Caco-2 (cell line): Measurements from ENCODE around the gene CDKN2B. TPM values are rescaled to one million over a fixed set of nuclear protein-coding genes. Genes with fewer than 3 reads are reported as not detected.

Experiments
- BruUV-seq: library from RNA; stranded (reverse); fragments of 400-500 nt; replicated peaks from 2 replicates; lab custom pipeline; 2021; lab: Mats Ljungman, UMichigan
- CTCF ChIA-PET: fragments of 300-600 bp; sonication (Branson Sonifier 250); formaldehyde crosslinking; loops from one replicate; lab custom pipeline; 2022; ENCODE audit warnings: antibody characterized with exemption; lab: Charles Lee
- POLR2A ChIA-PET: fragments of 300-600 bp; sonication (Branson Sonifier 250); formaldehyde crosslinking; loops from one replicate; lab custom pipeline; 2022; ENCODE audit warnings: antibody characterized with exemption; lab: Charles Lee
- DNase-seq, 2 experiments: peaks; one replicate each; pipeline versions ENCODE4 v3.0.0 to v3.0.0-alpha.2; 2020 to 2022
- H3K27me3 ChIP-seq: replicated peaks from 2 replicates; pipeline ENCODE4 v1.6.0; 2011; ENCODE audit warnings: low read length; ENCODE audit not compliant: control insufficient read depth, insufficient read depth
- H3K36me3 ChIP-seq: 2 replicates; pipeline ENCODE4 v1.5.1; 2011; ENCODE audit warnings: low read length; ENCODE audit not compliant: control insufficient read depth, insufficient read depth
- H3K4me1 ChIP-seq: fragments of 250-450 bp; sonication (Bioruptor Pico); 2 replicates; pipeline ENCODE4 v1.5.1; 2020; ENCODE audit warnings: mild to moderate bottlenecking
- H3K4me3 ChIP-seq: 2 replicates; pipeline ENCODE4 v1.5.1; 2011; ENCODE audit warnings: low read depth, mild to moderate bottlenecking, control low read depth, low read length
- H3K9me3 ChIP-seq: fragments of 250-450 bp; sonication (Bioruptor Pico); 2 replicates; pipeline ENCODE4 v1.5.1; 2020; ENCODE audit warnings: mild to moderate bottlenecking, moderate library complexity
- H3K27ac Mint-ChIP-seq: one replicate; pipeline ENCODE4 v1.8.0; 2022; ENCODE audit warnings: mixed read lengths; ENCODE audit not compliant: unreplicated experiment
- H3K27me3 Mint-ChIP-seq: one replicate; pipeline ENCODE4 v1.8.0; 2022; ENCODE audit warnings: mixed read lengths; ENCODE audit not compliant: insufficient read depth, unreplicated experiment
- H3K36me3 Mint-ChIP-seq: one replicate; pipeline ENCODE4 v1.8.0; 2022; ENCODE audit warnings: mild to moderate bottlenecking, mixed read lengths; ENCODE audit not compliant: insufficient read depth, unreplicated experiment
- H3K4me1 Mint-ChIP-seq: one replicate; pipeline ENCODE4 v1.8.0; 2022; ENCODE audit warnings: low read depth, mixed read lengths; ENCODE audit not compliant: unreplicated experiment
- H3K4me3 Mint-ChIP-seq: one replicate; pipeline ENCODE4 v1.8.0; 2022; ENCODE audit warnings: mild to moderate bottlenecking, moderate library complexity, mixed read lengths; ENCODE audit not compliant: unreplicated experiment
- H3K9me3 Mint-ChIP-seq: one replicate; pipeline ENCODE4 v1.8.0; 2022; ENCODE audit warnings: mixed read lengths; ENCODE audit not compliant: unreplicated experiment
- CTCF ChIP-seq, 2 experiments: fragments of 200-600 bp in 1 of 2; IDR thresholded peaks; 1 replicate in 1 of 2; 2 replicates in 1 of 2; pipeline versions ENCODE4 v1.5.1 to v1.8.0; 2011 to 2022; ENCODE audit warnings: antibody characterized with exemption in 1 of 2, control low read depth in 1 of 2, inconsistent platforms in 1 of 2, low read depth in 1 of 2, low read length in 1 of 2, mild to moderate bottlenecking in 1 of 2, moderate library complexity in 1 of 2; ENCODE audit not compliant: insufficient read depth in 1 of 2, severe bottlenecking in 1 of 2, unreplicated experiment in 1 of 2
- intact Hi-C: fragments of 100-400 bp; cut with micrococcal nuclease; formaldehyde crosslinking; loops from one replicate; pipeline ENCODE4 v1.10.0; 2022; ENCODE audit not compliant: unreplicated experiment
- total RNA-seq: library from RNA; stranded (reverse); gene quantifications from 2 replicates; pipeline ENCODE4 v1.2.3, GENCODE V29; 2022

CDKN2B gene
- total RNA-seq, 1 experiment from 2014 or later: 7.6 TPM

- POLR2A ChIA-PET: no interaction called here
- BruUV-seq: no TSS peak
Measured at GRCh38 chr9:21997480-21997879, 11.6 kb downstream of the CDKN2B start.

GRCh38 chr9:21996858-21997257 lies 12.2 kb downstream of the CDKN2B start:
- ChIA-PET CTCF (no interaction called here), POLR2A (interaction anchor here (1.0 kb wide), 1 partner anchor 12 kb away, joined by 3 read pairs; the partner anchor contains the start of gene CDKN2B)
- H3K4me3 Mint-ChIP-seq: no peak overlapping the region
- H3K9me3 ChIP-seq: no peaks in the 10 kb centered on the region
- H3K27me3 ChIP-seq: no peaks in the 10 kb centered on the region
- intact Hi-C loops: no loop called here
- H3K9me3 Mint-ChIP-seq: no peaks in the 10 kb centered on the region
- peaks cover 3% of the 10 kb centered on the region; the same call in 1 of the 2 replicates for H3K4me1 ChIP-seq
- BruUV-seq: no TSS peak
- peaks cover 6% of the 10 kb centered on the region for H3K36me3 Mint-ChIP-seq
- no peaks in the 10 kb centered on the region for H3K36me3 ChIP-seq
- no peaks in the 10 kb centered on the region for H3K27me3 Mint-ChIP-seq
- H3K4me3 ChIP-seq: no peak overlapping the region
- H3K4me1 Mint-ChIP-seq: peaks cover 9% of the 10 kb centered on the region
- TF ChIP-seq CTCF (IDR thresholded peaks at IDR 0.05; ENCODE audit: insufficient read depth in 1 of 2, low read depth in 1 of 2, low read length in 1 of 2, severe bottlenecking in 1 of 2, unreplicated experiment in 1 of 2): no peak
- no peak overlapping the region for H3K27ac Mint-ChIP-seq
- no peak for DNase-seq

More at GRCh38 chr9:21997480-21997879, 11.6 kb downstream of the CDKN2B start:
- intact Hi-C loops: no loop called here
- H3K4me1 ChIP-seq: peaks cover 3% of the 10 kb centered on the region; the same call in 1 of the 2 replicates
- no peaks in the 10 kb centered on the region for H3K27me3 Mint-ChIP-seq
- no peaks in the 10 kb centered on the region for H3K9me3 Mint-ChIP-seq
- H3K9me3 ChIP-seq: no peaks in the 10 kb centered on the region
- H3K27me3 ChIP-seq: no peaks in the 10 kb centered on the region
- DNase-seq: no peak
- H3K36me3 Mint-ChIP-seq: peaks cover 6% of the 10 kb centered on the region
- no peak overlapping the region for H3K27ac Mint-ChIP-seq
- no peaks in the 10 kb centered on the region for H3K36me3 ChIP-seq
- no peak for TF ChIP-seq CTCF (IDR thresholded peaks at IDR 0.05; ENCODE audit: insufficient read depth in 1 of 2, low read depth in 1 of 2, low read length in 1 of 2, severe bottlenecking in 1 of 2, unreplicated experiment in 1 of 2)
- no peak overlapping the region for H3K4me3 Mint-ChIP-seq
- H3K4me3 ChIP-seq: no peak overlapping the region
- CTCF ChIA-PET: no interaction called here
- H3K4me1 Mint-ChIP-seq: peaks cover 9% of the 10 kb centered on the region

GRCh38 chr9:21996438-21996837 lies 12.7 kb downstream of the CDKN2B start:
- Mint-ChIP-seq H3K36me3 (peaks cover 6% of the 10 kb centered on the region), H3K9me3 (no peaks in the 10 kb centered on the region), H3K4me1 (peaks cover 9% of the 10 kb centered on the region), H3K27me3 (no peaks in the 10 kb centered on the region), H3K4me3 (peak overlapping the region; percentile 86), H3K27ac (peak overlapping the region; percentile 90)
- H3K4me1 ChIP-seq: peaks cover 3% of the 10 kb centered on the region; the same call in 1 of the 2 replicates
- H3K36me3 ChIP-seq: no peaks in the 10 kb centered on the region
- no peaks in the 10 kb centered on the region for H3K9me3 ChIP-seq
- POLR2A ChIA-PET: interaction anchor here (1.0 kb wide), 1 partner anchor 12 kb away, joined by 3 read pairs; the partner anchor contains the start of gene CDKN2B
- BruUV-seq: no TSS peak
- no peak for TF ChIP-seq CTCF (IDR thresholded peaks at IDR 0.05; ENCODE audit: insufficient read depth in 1 of 2, low read depth in 1 of 2, low read length in 1 of 2, severe bottlenecking in 1 of 2, unreplicated experiment in 1 of 2)
- no peak for DNase-seq
- CTCF ChIA-PET: no interaction called here
- intact Hi-C loops: no loop called here
- H3K27me3 ChIP-seq: no peaks in the 10 kb centered on the region
- no peak overlapping the region for H3K4me3 ChIP-seq
